ENCODE results near the gene ITPR1. TPM values are rescaled to one million over a fixed set of nuclear protein-coding genes. Genes with fewer than 3 reads are reported as not detected.
A peak's percentile ranks its signal among the peaks of the same experiment; 100 is the strongest.

ITPR1 gene
- total RNA-seq, 4 donors from 2014 or later, result 184 to 305 (median 218) TPM

- ATAC-seq, result no peak
- WGBS, 2 donors (ENCODE audit: low coverage in 1 of 2), result 46 to 53% methylated on average over 5 of the region's 5 CpGs
- Histone ChIP-seq H3K9me3 (no peaks in the 10 kb centered on the region), H3K36me3 (peaks cover 0 to 27% of the 10 kb centered on the region in 2 donors), H3K27me3 (no peaks in the 10 kb centered on the region), H3K4me3 (no peak overlapping the region), H3K27ac (no peak overlapping the region), H3K4me1 (peaks cover 0 to 49% (median 11%) of the 10 kb centered on the region in 3 donors)
- no peak for TF ChIP-seq POLR2A (IDR thresholded peaks at IDR 0.05)
- no peak for TF ChIP-seq POLR2AphosphoS5 (IDR thresholded peaks at IDR 0.05)
- no peak for TF ChIP-seq EP300 (IDR thresholded peaks at IDR 0.05)
- TF ChIP-seq CTCF (IDR thresholded peaks at IDR 0.05), result no peak
Measured at GRCh38 chr3:4497005-4497692, 4.0 kb downstream of the ITPR1 start.

DNA sequence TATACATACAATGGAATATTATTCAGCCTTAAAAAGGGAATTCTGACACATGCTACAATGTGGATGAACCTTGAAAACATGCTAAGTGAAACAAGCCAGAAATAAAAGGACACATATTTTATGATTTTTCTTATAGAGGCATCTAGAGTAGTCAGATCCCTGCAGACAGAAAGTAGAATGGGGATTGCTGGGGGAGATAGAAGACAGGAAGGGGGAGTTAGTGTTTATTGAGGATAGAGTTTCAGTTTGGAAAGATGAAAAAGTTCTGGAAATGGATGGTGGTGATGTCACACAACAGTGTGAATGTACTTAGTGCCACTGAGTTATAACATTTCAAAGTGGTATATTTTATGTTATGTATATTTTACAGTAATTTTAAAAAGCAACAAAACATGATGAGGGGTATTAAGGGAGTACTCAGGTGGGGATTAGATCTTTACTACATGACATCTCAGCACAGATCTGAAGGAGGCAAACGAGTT is 4.7 kb downstream of the ITPR1 start:
- H3K27ac ChIP-seq, result no peak overlapping the region
- no peaks in the 10 kb centered on the region for H3K27me3 ChIP-seq
- 38 to 40% methylated on average over 1 of the region's 1 CpG for WGBS, 2 donors (ENCODE audit: low coverage in 1 of 2)
- TF ChIP-seq CTCF (IDR thresholded peaks at IDR 0.05), result no peak
- TF ChIP-seq POLR2AphosphoS5 (IDR thresholded peaks at IDR 0.05), result no peak
- TF ChIP-seq POLR2A (IDR thresholded peaks at IDR 0.05), result no peak
- TF ChIP-seq EP300 (IDR thresholded peaks at IDR 0.05), result no peak
- peaks cover 0 to 31% of the 10 kb centered on the region in 2 donors for H3K36me3 ChIP-seq
- no peak overlapping the region for H3K4me3 ChIP-seq
- no peak for ATAC-seq
- no peaks in the 10 kb centered on the region for H3K9me3 ChIP-seq
- peaks cover 0 to 55% (median 11%) of the 10 kb centered on the region in 3 donors for H3K4me1 ChIP-seq

GRCh38 chr3:4498446-4498845 is 5.3 kb downstream of the ITPR1 start:
- no peaks in the 10 kb centered on the region for H3K27me3 ChIP-seq
- no peaks in the 10 kb centered on the region for H3K9me3 ChIP-seq
- H3K27ac ChIP-seq, result no peak overlapping the region
- no peak for ATAC-seq
- TF ChIP-seq POLR2AphosphoS5 (IDR thresholded peaks at IDR 0.05), result no peak
- no peak for TF ChIP-seq EP300 (IDR thresholded peaks at IDR 0.05)
- TF ChIP-seq POLR2A (IDR thresholded peaks at IDR 0.05), result no peak
- no peak for TF ChIP-seq CTCF (IDR thresholded peaks at IDR 0.05)
- H3K36me3 ChIP-seq, result peaks cover 0 to 31% of the 10 kb centered on the region in 2 donors
- no peak overlapping the region for H3K4me3 ChIP-seq
- 68 to 94% methylated on average over 3 to 5 of the region's 5 CpGs for WGBS, 2 donors (ENCODE audit: low coverage in 1 of 2)
- peaks cover 0 to 60% (median 11%) of the 10 kb centered on the region in 3 donors for H3K4me1 ChIP-seq

- TF ChIP-seq EP300 (IDR thresholded peaks at IDR 0.05), result no peak
- TF ChIP-seq POLR2AphosphoS5 (IDR thresholded peaks at IDR 0.05), result no peak
- TF ChIP-seq CTCF (IDR thresholded peaks at IDR 0.05), result no peak
- TF ChIP-seq POLR2A (IDR thresholded peaks at IDR 0.05), result no peak
- WGBS, 2 donors (ENCODE audit: low coverage in 1 of 2), result 81 to 88% methylated on average over 1 to 3 of the region's 3 CpGs
- Histone ChIP-seq H3K4me1 (peaks cover 9 to 68% (median 13%) of the 10 kb centered on the region in 3 donors), H3K4me3 (no peak overlapping the region), H3K36me3 (peaks cover 0 to 31% of the 10 kb centered on the region in 2 donors), H3K9me3 (no peaks in the 10 kb centered on the region), H3K27ac (peak overlapping the region in 2 of 4 donors; percentile 83 to 87), H3K27me3 (no peaks in the 10 kb centered on the region)
- no peak for ATAC-seq
Measured at GRCh38 chr3:4501437-4501836, 8.3 kb downstream of the ITPR1 start.

GRCh38 chr3:4501927-4502326 is 8.8 kb downstream of the ITPR1 start:
- H3K4me1 ChIP-seq, result peaks cover 9 to 68% (median 11%) of the 10 kb centered on the region in 3 donors
- 64 to 69% methylated on average over 7 to 9 of the region's 9 CpGs for WGBS, 2 donors (ENCODE audit: low coverage in 1 of 2)

More at GRCh38 chr3:4501927-4502326, 8.8 kb downstream of the ITPR1 start:
- Histone ChIP-seq H3K27me3 (no peaks in the 10 kb centered on the region), H3K4me3 (no peak overlapping the region), H3K9me3 (no peaks in the 10 kb centered on the region), H3K36me3 (peaks cover 0 to 31% of the 10 kb centered on the region in 2 donors), H3K27ac (peak overlapping the region in 2 of 4 donors; percentile 83 to 87)
- ATAC-seq, result no peak
- no peak for TF ChIP-seq CTCF (IDR thresholded peaks at IDR 0.05)
- TF ChIP-seq POLR2A (IDR thresholded peaks at IDR 0.05), result no peak
- no peak for TF ChIP-seq POLR2AphosphoS5 (IDR thresholded peaks at IDR 0.05)
- no peak for TF ChIP-seq EP300 (IDR thresholded peaks at IDR 0.05)

Measured in gastroesophageal sphincter (tissue), 4 donors.